ENCODE measurements around the gene PPP1R13L.
A peak's percentile ranks its signal among the peaks of the same experiment; 100 is the strongest.

PPP1R13L gene

GRCh38 chr19:45368127-45368526, 36.7 kb downstream of the PPP1R13L start:
- DNase-seq: no peak

GRCh38 chr19:45364696-45365095, 40.2 kb downstream of the PPP1R13L start:
- DNase-seq: no peak

DNA sequence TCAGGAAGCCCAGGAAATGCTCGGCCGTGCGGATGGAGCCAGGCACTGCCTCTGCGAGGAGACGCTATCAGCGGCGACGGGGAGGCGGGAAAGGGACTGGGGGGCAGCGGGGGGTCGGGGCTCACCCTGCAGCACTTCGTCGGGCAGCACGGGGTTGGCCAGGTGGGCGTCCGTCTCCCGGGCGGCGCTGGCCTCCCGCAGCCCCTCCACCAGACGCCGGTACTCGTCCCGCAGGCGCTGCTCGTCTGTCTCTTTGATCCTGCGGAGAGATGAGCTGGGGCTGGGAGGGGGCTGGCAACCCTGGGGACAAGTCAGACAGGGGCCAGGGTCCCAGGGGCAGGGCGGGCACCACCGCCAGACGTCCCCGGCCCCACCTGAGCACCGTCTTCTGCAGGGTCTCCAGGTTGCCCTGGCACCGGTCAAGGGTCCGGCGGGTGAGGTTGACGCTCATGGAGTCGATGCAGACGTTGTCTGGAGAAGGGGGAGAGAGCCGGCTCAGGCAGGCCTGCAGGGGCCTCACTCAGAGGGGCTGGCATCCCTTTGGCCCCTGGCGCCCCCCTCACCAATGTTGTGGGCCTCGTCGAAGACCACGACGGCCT, 40.9 kb downstream of the PPP1R13L start:
- DNase-seq: no peak

DNA sequence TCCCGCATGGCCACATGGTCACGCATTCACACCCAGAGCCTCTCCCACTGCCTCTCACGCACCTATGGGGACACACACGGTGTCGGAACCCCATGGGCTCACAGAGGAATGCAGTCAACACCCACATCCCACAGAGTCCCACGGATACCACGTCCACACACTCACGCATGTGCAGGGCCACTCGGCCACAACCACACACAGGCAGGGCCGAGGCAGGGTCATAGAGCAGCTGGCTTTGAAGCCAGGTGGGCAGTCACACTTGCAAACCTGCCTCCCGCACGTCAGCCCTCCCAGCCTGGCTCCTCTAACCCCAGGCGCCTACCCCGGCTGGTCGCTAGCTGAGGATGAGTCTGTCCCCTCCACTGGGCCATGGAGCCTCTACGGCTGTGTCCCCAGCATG, 42.6 kb downstream of the PPP1R13L start:
- DNase-seq: no peak

GRCh38 chr19:45361608-45362007, 43.3 kb downstream of the PPP1R13L start:
- DNase-seq: no peak

- no peak for DNase-seq
Measured at GRCh38 chr19:45358213-45358792, 46.6 kb downstream of the PPP1R13L start.

- DNase-seq: no peak
Measured at GRCh38 chr19:45357445-45357783, 47.5 kb downstream of the PPP1R13L start.

DNA sequence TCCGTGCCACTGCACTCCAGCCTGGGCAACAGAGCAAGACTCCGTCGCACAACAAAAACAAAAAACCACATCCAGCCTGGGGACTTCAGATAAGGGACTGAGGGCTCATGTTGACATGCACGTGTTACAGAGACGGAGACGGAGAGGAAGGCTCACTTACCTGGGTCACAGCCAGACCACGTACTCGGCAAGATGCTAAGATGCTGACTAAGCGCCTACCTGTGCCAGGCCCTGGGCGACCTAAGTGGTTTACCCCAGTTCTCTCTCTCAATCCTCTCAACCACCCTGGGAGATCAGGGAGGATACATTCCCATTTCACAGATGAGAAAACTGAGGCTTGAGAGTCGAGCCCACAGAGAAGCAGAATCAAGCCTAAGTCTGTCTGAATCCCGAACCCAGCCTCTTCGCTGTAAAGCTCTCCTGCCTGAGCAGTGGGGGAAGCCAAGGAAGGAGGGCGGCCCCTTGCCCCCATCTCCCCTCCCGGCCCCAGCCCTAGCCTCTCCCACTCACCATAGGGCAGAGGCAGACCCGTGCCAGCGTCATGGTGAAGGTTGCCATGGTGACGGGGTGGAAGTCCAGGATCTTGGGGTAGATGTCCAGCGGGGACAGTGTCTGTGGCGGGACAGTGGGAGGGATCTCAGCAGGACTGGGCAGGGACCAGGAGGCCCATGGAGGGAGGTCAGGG, 48.0 kb downstream of the PPP1R13L start:
- no peak for DNase-seq

DNA sequence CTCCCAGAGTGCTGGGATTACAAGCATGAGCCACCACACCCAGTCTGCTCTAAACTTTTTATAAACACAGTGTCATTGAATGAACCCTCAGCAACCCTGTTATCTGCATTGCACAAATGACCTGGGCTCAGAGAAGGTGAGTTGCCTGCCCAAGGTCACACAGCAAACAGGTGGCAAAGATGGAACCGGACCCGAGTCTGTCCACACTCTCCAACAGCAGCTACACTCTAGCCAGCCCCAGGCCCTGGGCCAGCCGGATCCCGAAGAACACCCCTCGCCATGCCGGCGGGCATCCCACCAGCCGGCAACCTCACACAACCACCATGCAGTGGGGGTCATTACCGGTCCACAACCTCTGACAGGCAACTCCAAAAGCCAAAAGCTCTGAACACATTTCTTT, 49.0 kb downstream of the PPP1R13L start:
- DNase-seq: no peak

DNA sequence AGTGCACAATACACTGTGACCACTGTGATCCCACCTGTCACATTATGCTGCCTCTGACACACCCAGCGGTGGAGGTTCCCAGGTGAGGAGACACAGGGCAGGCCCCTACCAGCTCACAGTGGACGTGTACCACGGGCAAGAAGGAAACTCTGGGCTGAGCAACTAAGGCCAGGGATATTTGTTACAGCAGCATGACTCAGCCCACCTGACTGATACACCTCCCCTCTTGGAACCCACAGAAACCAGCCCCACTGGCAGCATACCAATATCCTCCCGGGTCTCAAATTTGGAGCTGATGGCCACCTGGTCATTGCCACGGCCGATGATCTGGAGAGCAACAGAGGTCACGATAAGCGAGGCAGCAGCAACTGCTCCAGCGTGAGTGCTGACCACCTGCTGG, 49.5 kb downstream of the PPP1R13L start:
- no peak for DNase-seq

- DNase-seq: peak in 3 of 56 donors; percentile 5 to 18 (median 8)
Measured at GRCh38 chr19:45354241-45354842, 50.5 kb downstream of the PPP1R13L start.

DNA sequence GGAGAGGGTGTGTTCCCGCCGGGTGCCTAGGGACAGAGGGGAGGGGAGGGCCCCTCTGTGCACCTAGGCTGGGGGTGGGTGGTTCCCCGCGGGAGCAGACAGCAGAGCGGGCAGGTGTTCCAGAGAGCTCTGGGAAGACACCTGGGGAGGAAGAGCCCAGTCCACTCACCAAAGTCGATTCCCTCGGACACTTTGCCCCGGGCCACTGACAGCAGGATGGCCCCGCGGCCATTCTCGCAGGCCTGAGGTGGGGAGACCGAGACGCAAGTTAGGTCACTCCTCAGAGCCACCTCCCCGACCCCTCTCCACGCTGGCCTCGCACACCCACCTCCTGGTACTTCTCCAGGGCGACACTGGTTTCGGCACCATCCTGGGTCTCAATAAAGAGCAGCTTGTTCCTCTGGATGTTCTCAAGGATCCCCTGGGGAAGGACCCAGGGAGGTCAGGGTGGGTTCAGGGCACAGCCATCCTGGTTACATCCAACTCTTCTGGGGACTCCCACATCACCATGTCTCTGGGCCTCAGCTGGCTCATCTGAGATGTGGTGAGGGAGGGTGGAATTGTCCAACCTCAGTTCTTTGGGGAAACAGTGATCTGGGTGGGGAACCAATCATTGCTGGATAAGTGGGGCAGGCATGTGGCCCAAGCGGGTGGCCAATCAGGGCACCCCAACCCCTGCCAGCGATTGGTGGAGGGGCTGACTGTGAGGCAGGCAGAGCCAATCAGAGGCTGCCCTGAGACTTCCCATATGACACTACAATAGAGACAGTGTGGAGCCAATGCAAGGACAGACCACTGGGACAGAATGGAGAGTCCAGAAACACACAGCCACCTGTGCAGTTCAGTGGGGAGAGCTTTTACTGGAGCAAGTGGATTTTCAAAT, 51.7 kb downstream of the PPP1R13L start:
- DNase-seq: no peak

DNA sequence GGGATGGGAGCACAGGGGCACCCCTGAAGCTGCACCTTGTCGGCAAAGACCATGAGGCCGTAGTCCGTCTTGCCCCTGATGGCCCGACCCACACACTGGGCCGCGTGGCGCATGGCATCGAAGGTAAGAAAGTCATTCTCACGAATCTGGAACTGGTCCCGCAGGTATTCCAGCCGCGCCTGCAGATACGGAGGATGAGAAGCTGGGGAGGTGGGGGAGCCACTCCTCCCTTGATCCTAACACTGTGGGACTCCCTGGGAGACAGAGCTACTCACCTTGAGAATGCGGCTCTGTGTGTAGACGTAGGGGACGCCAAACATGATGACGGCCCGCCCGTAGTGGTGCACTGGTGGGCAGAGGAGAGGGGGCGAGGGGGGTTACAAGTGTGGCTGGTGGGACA, 52.4 kb downstream of the PPP1R13L start:
- no peak for DNase-seq

DNA sequence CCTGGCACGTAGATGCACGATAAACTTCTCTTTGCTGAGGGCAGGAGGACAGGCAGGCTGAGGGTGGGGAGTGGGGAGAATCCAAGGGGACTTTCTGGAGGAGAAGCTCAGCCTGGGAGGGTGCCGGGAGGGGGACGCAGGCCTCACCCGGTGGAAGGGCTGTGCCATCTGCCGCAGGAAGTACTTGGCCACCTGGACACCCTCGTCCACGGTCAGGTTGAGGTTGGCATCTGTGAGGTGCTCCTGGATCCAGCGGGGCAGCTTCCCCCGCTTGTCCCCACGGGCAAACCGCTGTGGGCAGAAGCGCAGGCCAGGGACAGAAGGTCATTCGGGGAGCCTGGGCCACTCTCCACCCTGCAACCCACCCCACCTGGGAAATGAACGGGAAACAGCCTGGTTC, 52.8 kb downstream of the PPP1R13L start:
- DNase-seq: no peak

DNA sequence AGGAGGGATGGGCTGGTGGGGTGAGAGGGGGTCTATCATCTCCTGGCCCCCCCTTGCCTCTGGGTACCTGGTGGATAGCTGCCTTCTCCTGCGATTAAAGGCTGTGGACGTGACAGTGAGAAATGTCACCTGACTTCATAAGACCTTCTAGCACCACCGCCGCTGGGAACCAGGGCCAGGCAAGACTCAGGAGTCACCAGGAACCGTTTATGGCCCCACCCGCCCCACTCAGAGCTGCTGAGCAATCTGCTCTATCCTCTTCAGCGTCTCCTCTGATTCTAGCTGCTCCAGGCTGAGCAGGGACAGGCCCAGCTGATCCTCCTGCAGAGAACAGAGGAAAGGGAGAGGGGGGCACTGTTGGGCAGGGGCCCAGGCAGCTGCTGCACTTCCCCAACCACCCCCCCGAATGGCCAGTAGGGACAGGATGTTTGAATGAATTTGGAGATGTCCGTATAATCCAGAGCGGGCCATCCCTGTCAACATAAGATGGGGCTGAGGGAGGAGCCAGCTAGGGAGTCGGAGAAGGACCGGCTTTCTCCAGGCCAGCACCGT, 53.4 kb downstream of the PPP1R13L start:
- no peak for DNase-seq

GRCh38 chr19:45350477-45351058, 54.3 kb downstream of the PPP1R13L start:
- DNase-seq: no peak

- DNase-seq: no peak
Measured at GRCh38 chr19:45349430-45349941, 55.4 kb downstream of the PPP1R13L start.

GRCh38 chr19:45349126-45349415, 55.8 kb downstream of the PPP1R13L start:
- DNase-seq: no peak

DNA sequence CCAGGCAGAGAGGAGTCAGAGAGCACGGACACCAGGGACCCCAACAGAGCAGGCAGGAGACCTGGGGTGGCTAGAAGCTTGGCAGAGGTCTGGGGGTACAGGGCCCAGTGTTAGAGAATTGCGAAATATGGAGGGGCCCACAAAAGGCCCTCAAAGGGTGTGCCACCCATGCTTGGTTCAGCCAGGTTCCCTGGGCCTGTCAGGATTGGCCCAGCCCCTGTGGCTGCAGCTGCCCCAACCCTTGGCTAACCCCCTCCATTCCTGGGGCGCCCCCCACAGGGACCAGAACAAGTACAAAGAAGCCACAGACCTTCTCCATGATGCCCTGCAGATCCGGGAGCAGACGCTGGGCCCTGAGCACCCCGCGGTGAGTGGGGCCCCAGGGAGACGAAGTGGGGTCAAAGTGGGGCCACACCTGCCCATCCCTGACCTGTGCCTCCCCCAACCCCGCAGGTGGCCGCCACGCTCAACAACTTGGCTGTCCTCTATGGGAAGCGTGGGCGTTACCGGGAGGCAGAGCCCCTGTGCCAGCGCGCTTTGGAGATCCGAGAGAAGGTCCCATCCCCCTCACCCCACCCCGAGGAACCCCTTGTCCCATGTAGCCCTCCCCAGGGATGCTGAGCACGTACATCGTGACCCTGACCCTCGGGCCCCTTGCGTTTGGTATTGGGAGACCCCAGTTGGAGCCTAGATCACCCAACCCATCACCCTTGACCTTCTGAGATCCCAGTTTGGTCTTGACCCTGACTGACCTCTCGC, 56.3 kb downstream of the PPP1R13L start:
- no peak for DNase-seq

Measured in nucleus accumbens (tissue), 56 donors.